Astrocyte of the spinal cord (primary cell): Measurements from ENCODE around the gene LRRC27.

Experiments
- DNase-seq: peaks from one replicate; pipeline ENCODE4 v3.0.0; 2011; ENCODE audit warnings: low read depth, low spot score
- H3K4me3 ChIP-seq: 2 replicates; pipeline ENCODE4 v1.5.1; 2011; ENCODE audit warnings: low read depth, mild to moderate bottlenecking, low read length, moderate library complexity
- CTCF ChIP-seq: IDR thresholded peaks from 2 replicates; pipeline ENCODE4 v1.5.1; 2012; ENCODE audit warnings: low read depth, mild to moderate bottlenecking, low read length, inconsistent platforms
- in situ Hi-C: cut with HindIII; loops from 2 replicates; pipeline ENCODE4 v1.10.0; 2017; ENCODE audit warnings: low sequenced_read_pairs

LRRC27 gene

DNA sequence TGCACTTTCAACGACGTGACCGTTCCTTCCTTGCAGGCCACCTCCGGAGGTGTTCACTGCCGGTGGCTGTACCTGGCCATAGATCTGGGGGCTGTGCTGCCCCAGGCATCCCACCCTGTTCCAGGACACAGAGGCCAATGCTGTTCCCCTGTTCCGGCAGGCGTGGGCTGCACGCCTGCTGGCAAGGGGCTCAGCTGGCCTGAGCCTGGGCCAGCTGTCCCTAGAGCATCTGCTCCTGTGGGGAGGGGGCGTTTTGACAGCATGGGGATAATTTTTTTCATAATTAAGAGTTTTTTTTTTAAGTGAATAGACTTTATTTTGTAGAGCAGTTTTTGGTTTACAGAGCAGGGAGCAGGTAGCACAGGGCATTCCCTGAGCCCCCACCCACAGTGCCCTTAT lies 93.8 kb downstream of the LRRC27 start:
- in situ Hi-C loops: no loop called here
- no peak overlapping the region for H3K4me3 ChIP-seq
- DNase-seq: no peak
- no peak for TF ChIP-seq CTCF

- no peak for TF ChIP-seq CTCF
- DNase-seq: no peak
- in situ Hi-C loops: no loop called here
- no peak overlapping the region for H3K4me3 ChIP-seq
Measured at GRCh38 chr10:132427006-132427771, 95.2 kb downstream of the LRRC27 start.

DNA sequence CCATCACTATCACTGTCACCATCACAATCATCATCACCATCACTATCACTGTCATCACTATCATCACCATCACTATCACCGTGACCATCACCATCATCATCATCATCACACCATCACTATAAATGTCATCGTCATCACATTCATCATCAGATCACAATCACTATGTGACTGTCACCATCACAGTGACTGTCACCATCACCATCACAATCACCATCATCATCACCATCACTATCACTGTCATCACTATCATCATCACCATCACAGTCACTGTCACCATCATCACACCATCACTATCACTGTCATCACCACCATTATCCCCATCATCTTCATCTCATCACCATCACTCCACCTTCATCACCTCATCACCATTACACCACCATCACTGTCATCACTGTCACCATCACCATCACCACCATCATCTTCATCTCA lies 96.0 kb downstream of the LRRC27 start:
- in situ Hi-C loops: no loop called here
- TF ChIP-seq CTCF: no peak
- DNase-seq: no peak

DNA sequence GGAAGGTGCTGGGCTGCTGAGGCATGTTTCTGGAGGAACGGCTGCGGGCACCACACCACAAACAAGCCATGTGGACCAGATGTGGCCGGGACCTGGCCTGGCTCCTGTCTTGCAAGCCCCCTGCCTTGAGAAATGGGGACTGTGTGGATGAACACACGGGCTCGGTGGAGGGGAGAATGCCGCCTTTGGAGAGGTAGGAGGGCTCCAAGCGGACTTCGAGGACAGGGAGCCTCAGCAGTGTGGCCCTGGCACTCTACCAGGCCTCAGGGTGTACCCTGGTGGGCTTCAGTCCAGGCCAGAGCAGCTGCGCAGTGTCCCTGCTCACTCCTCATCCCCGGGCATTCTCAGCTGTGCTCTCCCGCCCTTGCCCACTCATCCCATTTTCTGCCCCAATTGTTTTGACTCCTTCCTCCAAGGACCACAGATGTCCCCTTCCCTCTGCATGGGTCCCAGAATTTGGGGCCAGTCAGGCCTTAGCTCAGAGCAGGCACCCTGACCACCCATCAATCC lies 96.5 kb downstream of the LRRC27 start:
- no peak for DNase-seq
- no peak for TF ChIP-seq CTCF
- no peak overlapping the region for H3K4me3 ChIP-seq
- in situ Hi-C loops: no loop called here

More for the DNA sequence above, 96.0 kb downstream of the LRRC27 start:
- no peak overlapping the region for H3K4me3 ChIP-seq
